Lower leg skin (tissue), 4 donors: ENCODE results near the gene G6PC1. TPM values are rescaled to one million over a fixed set of nuclear protein-coding genes. Genes with fewer than 3 reads are reported as not detected.

Experiments used
- DNase-seq, 2 donors: peaks; one replicate each; pipeline ENCODE4 v3.0.0-alpha.2; 2019; ENCODE audit warnings: low spot score in 2 of 2
- H3K4me3 ChIP-seq: fragments of 200-600 bp; sonication (generic); 2 replicates; pipeline ENCODE4 v1.5.1; 2017; ENCODE audit warnings: mild to moderate bottlenecking, low read depth; ENCODE audit not compliant: poor library complexity, severe bottlenecking
- CTCF ChIP-seq, 3 donors: fragments of 450-650 bp; IDR thresholded peaks; one replicate each; pipeline ENCODE4 v1.5.1; 2016; ENCODE audit warnings: antibody characterized with exemption in 3 of 3, mild to moderate bottlenecking in 3 of 3, moderate library complexity in 2 of 3
- POLR2A ChIP-seq, 2 donors: fragments of 450-650 bp; IDR thresholded peaks; one replicate each; pipeline ENCODE4 v1.6.1; 2016 to 2017; ENCODE audit warnings: antibody characterized with exemption in 2 of 2, mild to moderate bottlenecking in 1 of 2, moderate library complexity in 1 of 2
- WGBS, 2 donors: methylation state at CpG; one replicate each; pipeline ENCODE4 v1.1.5; 2018; 5-methylcytosine and 5-hydroxymethylcytosine counted together
- intact Hi-C: fragments of 100-400 bp; cut with DNase I; formaldehyde crosslinking; loops from one replicate; pipeline ENCODE4 v1.15.0; 2023; ENCODE audit warnings: low total_unique reads
- total RNA-seq, 4 donors: library from RNA; depleted of rRNA; stranded (reverse); fragments of >200 nt; gene quantifications; one replicate each; pipeline ENCODE4 v1.1.0, GENCODE V29; 2016

Gene G6PC1
- total RNA-seq, 4 donors from 2014 or later: not detected

- TF ChIP-seq CTCF (IDR thresholded peaks at IDR 0.05) (no peak), POLR2A (IDR thresholded peaks at IDR 0.05) (no peak)
- no peak for DNase-seq
- no peak overlapping the region for H3K4me3 ChIP-seq
- 83 to 97% methylated on average over 1 of the region's 1 CpG for WGBS, 2 donors
- intact Hi-C loops: no loop called here
Measured at GRCh38 chr17:42946812-42947211, 46.2 kb downstream of the G6PC1 start.

- WGBS, 2 donors: 89 to 96% methylated on average over 13 of the region's 13 CpGs
- no peak for TF ChIP-seq POLR2A (IDR thresholded peaks at IDR 0.05)
- no peak for TF ChIP-seq CTCF (IDR thresholded peaks at IDR 0.05)
- no peak overlapping the region for H3K4me3 ChIP-seq
- DNase-seq: no peak
- intact Hi-C loops: no loop called here
Measured at GRCh38 chr17:42950044-42950783, 49.6 kb downstream of the G6PC1 start.

Other genes with a start within 250 kb of the G6PC1 start
- 10 to 100 TPM; 10.6 to 19.3 (median 13.7) TPM for gene TUBG2, start 241.5 kb upstream of the G6PC1 start, total RNA-seq
- gene PLEKHH3, start 223.8 kb upstream of the G6PC1 start, total RNA-seq: 10 to 100 TPM; 36.1 to 66.6 (median 44.0) TPM
- gene CCR10, start 219.0 kb upstream of the G6PC1 start, total RNA-seq: 1 to 10 TPM in 2 of 4 donors, not detected in 2; 1.4 to 1.6 TPM
- 1 to 10 TPM in 1 of 4 donors, under 1 TPM in 3; 0.13 to 1.5 (median 0.65) TPM for gene CNTNAP1, start 218.3 kb upstream of the G6PC1 start, total RNA-seq
- gene EZH1, start 155.8 kb upstream of the G6PC1 start, total RNA-seq: 10 to 100 TPM; 32.7 to 71.9 (median 43.9) TPM
- gene RAMP2, start 139.6 kb upstream of the G6PC1 start, total RNA-seq: 10 to 100 TPM in 3 of 4 donors, 1 to 10 TPM in 1; 9.6 to 34.2 (median 12.0) TPM
- 10 to 100 TPM; 39.2 to 79.8 (median 61.0) TPM for gene VPS25, start 127.3 kb upstream of the G6PC1 start, total RNA-seq
- 1 to 10 TPM in 1 of 4 donors, under 1 TPM in 1, not detected in 2; 0.62 to 1.0 TPM for gene WNK4, start 120.2 kb upstream of the G6PC1 start, total RNA-seq
- gene COA3, start 102.1 kb upstream of the G6PC1 start, total RNA-seq: 10 to 100 TPM; 40.7 to 64.0 (median 61.1) TPM
- gene CNTD1, start 101.9 kb upstream of the G6PC1 start, total RNA-seq: 1 to 10 TPM in 1 of 4 donors, under 1 TPM in 1, not detected in 2; 0.17 to 1.4 TPM
- 100 to 1,000 TPM in 2 of 4 donors, 10 to 100 TPM in 2; 70.7 to 113 (median 93.0) TPM for gene BECN1, start 76.5 kb upstream of the G6PC1 start, total RNA-seq
- gene PSME3, start 67.4 kb upstream of the G6PC1 start, total RNA-seq: 10 to 100 TPM; 56.2 to 82.0 (median 75.1) TPM
- 1 to 10 TPM in 3 of 4 donors, under 1 TPM in 1; 0.52 to 2.4 (median 1.2) TPM for gene AOC2, start 56.2 kb upstream of the G6PC1 start, total RNA-seq
- 10 to 100 TPM in 1 of 4 donors, 1 to 10 TPM in 3; 4.7 to 11.2 (median 8.1) TPM for gene AOC3, start 49.6 kb upstream of the G6PC1 start, total RNA-seq
- gene AARSD1, start 63.7 kb downstream of the G6PC1 start, total RNA-seq: 10 to 100 TPM; 10.3 to 21.7 (median 17.2) TPM
- 1 to 10 TPM in 1 of 4 donors, under 1 TPM in 1, not detected in 2; 0.19 to 1.8 TPM for gene PTGES3L, start 79.3 kb downstream of the G6PC1 start, total RNA-seq
- gene RUNDC1, start 79.8 kb downstream of the G6PC1 start, total RNA-seq: 10 to 100 TPM; 12.6 to 16.0 (median 13.0) TPM
- gene RPL27, start 97.6 kb downstream of the G6PC1 start, total RNA-seq: 1,000 to 10,000 TPM; 1,091 to 1,783 (median 1,434) TPM
- gene IFI35, start 106.0 kb downstream of the G6PC1 start, total RNA-seq: 10 to 100 TPM in 3 of 4 donors, 1 to 10 TPM in 1; 7.6 to 18.5 (median 16.9) TPM
- 100 to 1,000 TPM; 209 to 329 (median 254) TPM for gene VAT1, start 121.6 kb downstream of the G6PC1 start, total RNA-seq
- 1 to 10 TPM in 2 of 4 donors, under 1 TPM in 2; 0.65 to 2.7 (median 1.0) TPM for gene RND2, start 124.4 kb downstream of the G6PC1 start, total RNA-seq
- gene BRCA1, start 224.6 kb downstream of the G6PC1 start, total RNA-seq: 1 to 10 TPM; 4.5 to 7.6 (median 5.8) TPM